ENCODE measurements around the gene NFATC2. TPM values are rescaled to one million over a fixed set of nuclear protein-coding genes. Genes with fewer than 3 reads are reported as not detected.

The NFATC2 gene
- total RNA-seq, 1 experiment from 2014 or later: 6.3 TPM

DNA sequence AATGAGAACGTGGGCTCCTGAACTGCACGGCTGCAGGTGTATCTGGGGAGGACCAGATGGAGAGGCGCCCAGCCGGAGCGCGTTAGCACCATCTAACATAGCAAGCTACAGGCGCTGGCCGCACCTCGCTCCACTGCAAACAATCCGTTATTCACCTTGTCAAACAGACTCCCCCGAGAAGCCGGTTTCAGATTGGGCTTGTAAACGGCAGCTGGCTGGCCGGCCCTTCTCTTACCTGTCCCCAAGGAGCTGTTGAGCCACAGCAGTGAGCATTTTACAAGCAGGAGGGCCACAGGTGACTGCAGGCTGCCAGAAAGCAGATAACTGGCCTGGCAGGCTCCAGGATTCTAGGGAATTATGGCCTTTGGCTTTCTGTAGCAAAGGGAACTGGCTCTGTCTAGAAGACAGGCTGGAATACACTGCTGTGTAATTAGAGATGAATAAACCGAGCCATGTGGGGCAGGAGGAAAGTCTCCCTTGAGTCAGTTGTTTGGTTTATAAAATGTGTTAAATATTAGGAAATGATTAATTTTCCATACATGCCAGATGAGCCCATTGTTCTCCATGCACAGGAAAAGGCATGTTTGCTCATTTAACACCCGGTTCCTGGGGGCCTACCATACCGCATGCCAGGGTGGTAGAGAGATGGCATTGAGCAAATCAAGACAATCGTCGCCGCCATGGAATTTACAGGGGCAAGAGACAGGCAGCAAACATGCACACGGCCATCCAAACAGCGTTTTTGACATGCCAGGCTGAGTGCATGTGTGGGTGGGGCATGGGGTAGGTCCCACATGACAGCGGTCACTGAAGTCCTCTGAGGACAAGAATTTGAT, 159.3 kb downstream of the NFATC2 start:
- TF ChIP-seq EZH2 (IDR thresholded peaks at IDR 0.05; ENCODE audit: low read depth): no peak
- TF ChIP-seq, protein P1, sequence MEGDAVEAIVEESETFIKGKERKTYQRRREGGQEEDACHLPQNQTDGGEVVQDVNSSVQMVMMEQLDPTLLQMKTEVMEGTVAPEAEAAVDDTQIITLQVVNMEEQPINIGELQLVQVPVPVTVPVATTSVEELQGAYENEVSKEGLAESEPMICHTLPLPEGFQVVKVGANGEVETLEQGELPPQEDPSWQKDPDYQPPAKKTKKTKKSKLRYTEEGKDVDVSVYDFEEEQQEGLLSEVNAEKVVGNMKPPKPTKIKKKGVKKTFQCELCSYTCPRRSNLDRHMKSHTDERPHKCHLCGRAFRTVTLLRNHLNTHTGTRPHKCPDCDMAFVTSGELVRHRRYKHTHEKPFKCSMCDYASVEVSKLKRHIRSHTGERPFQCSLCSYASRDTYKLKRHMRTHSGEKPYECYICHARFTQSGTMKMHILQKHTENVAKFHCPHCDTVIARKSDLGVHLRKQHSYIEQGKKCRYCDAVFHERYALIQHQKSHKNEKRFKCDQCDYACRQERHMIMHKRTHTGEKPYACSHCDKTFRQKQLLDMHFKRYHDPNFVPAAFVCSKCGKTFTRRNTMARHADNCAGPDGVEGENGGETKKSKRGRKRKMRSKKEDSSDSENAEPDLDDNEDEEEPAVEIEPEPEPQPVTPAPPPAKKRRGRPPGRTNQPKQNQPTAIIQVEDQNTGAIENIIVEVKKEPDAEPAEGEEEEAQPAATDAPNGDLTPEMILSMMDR (conservative IDR thresholded peaks at IDR 0.05): no peak
- DNase-seq: no peak
- no peak overlapping the region for H3K4me2 ChIP-seq

DNA sequence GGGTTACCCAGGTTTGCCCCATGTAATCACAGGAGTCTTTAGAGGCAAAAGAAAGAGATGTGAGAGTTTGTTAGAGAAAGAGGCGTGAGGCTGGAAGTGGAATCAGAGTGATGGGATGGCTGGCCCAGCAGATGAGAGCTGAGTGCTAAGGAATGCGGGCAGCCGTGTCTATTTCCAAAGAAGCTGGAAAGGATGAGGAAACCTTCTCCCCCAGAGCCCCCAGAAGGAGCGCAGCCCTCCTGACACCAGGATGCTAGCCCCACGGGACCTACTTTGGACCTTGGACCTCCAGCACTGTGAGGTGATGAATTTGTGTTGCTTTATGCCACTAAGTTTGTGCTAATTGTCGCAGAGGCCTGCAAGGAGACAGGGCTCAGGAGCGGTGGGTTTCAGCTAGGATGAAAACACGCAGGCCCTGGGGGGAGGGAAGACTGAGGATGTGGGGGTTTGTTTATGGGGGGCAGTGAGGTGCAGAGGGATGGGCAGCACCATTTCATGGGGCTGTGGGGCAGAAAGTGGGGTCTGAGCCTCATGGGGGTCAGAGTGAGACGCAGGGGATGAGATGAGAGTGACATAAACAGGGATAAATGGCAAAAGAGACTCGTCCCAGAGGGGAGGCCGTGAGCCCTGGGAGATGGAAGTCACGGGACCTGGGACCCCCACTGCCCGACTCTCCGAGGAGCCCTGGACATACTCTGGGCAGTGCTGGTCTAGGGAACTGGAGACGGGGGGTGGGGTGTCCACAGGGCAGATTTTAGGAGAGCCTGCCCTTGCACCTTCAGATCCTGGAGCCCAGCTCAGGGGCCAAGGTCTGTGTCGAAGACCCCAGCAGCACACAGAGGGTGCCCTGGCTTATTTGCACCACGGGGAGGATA, 160.2 kb downstream of the NFATC2 start:
- H3K4me3 ChIP-seq: no peak overlapping the region

More for the DNA sequence above, 159.3 kb downstream of the NFATC2 start:
- Histone ChIP-seq H3K27me3 (ENCODE audit: insufficient read depth, low read depth) (no peaks in the 10 kb centered on the region), H3K36me3 (ENCODE audit: low read depth) (no peaks in the 10 kb centered on the region), H3K79me2 (ENCODE audit: low read depth) (no peaks in the 10 kb centered on the region), H4K20me1 (ENCODE audit: insufficient read depth) (no peaks in the 10 kb centered on the region), H3K27ac (no peak overlapping the region), H3K9me3 (ENCODE audit: insufficient read depth, low read depth) (no peaks in the 10 kb centered on the region), H3K9me2 (ENCODE audit: insufficient read depth) (no peaks in the 10 kb centered on the region), H3F3A (ENCODE audit: insufficient read depth, low read depth) (no peaks in the 10 kb centered on the region), H3K4me3 (no peak overlapping the region), H3K4me1 (replicated peaks; ENCODE audit: insufficient read depth) (peaks cover 13% of the 10 kb centered on the region), H2AFZ (no peak overlapping the region)
- intact Hi-C loops (cut with micrococcal nuclease; ENCODE audit: unreplicated experiment): no loop called here
- BruUV-seq (replicated peaks): no TSS peak
- CTCF ChIA-PET: no interaction called here
- POLR2A ChIA-PET (ENCODE audit: unreplicated experiment): no interaction called here

DNA sequence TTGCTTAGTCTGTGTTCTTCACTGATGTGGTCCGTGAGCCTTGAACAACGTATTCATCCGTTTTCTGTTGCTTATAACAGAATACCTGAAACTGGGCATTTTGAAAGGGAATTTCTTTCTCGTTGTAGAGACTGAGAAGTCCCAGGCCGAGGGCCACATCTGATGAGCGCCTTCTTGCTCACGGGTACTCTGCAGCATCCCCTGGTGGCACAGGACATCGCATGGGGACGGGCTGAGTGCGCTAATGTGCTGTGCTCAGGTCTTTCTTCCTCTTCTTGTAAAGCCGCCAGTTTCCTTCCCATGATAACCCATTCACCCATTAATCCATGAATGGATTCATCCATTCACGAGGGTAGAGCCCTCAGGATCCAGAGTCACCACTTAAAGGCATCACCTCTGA, 161.0 kb downstream of the NFATC2 start:
- H3K27me3 ChIP-seq (ENCODE audit: insufficient read depth, low read depth): no peaks in the 10 kb centered on the region
- intact Hi-C loops (cut with micrococcal nuclease; ENCODE audit: unreplicated experiment): no loop called here
- H3K4me3 ChIP-seq: no peak overlapping the region
- no peaks in the 10 kb centered on the region for H4K20me1 ChIP-seq (ENCODE audit: insufficient read depth)
- H3K27ac ChIP-seq: no peak overlapping the region
- no peaks in the 10 kb centered on the region for H3K9me2 ChIP-seq (ENCODE audit: insufficient read depth)
- BruUV-seq (replicated peaks): no TSS peak
- TF ChIP-seq EZH2 (IDR thresholded peaks at IDR 0.05; ENCODE audit: low read depth): no peak
- TF ChIP-seq, protein P1 (conservative IDR thresholded peaks at IDR 0.05): no peak
- no peak overlapping the region for H2AFZ ChIP-seq
- no peak overlapping the region for H3K4me2 ChIP-seq
- no peaks in the 10 kb centered on the region for H3K36me3 ChIP-seq (ENCODE audit: low read depth)
- H3K9me3 ChIP-seq (ENCODE audit: insufficient read depth, low read depth): no peaks in the 10 kb centered on the region
- ChIA-PET POLR2A (ENCODE audit: unreplicated experiment) (no interaction called here), CTCF (no interaction called here)
- no peaks in the 10 kb centered on the region for H3F3A ChIP-seq (ENCODE audit: insufficient read depth, low read depth)
- DNase-seq: no peak
- no peaks in the 10 kb centered on the region for H3K79me2 ChIP-seq (ENCODE audit: low read depth)
- H3K4me1 ChIP-seq (replicated peaks; ENCODE audit: insufficient read depth): 0 out of 2 replicates have a peak, but pooled peaks cover 5% of the 10 kb centered on the region

More for the DNA sequence above, 160.2 kb downstream of the NFATC2 start:
- Histone ChIP-seq H3K36me3 (ENCODE audit: low read depth) (no peaks in the 10 kb centered on the region), H3K4me2 (no peak overlapping the region), H3F3A (ENCODE audit: insufficient read depth, low read depth) (no peaks in the 10 kb centered on the region), H3K9me3 (ENCODE audit: insufficient read depth, low read depth) (no peaks in the 10 kb centered on the region), H3K79me2 (ENCODE audit: low read depth) (no peaks in the 10 kb centered on the region), H3K4me1 (replicated peaks; ENCODE audit: insufficient read depth) (0 out of 2 replicates have a peak, but pooled peaks cover 5% of the 10 kb centered on the region), H3K27ac (no peak overlapping the region), H3K9me2 (ENCODE audit: insufficient read depth) (no peaks in the 10 kb centered on the region), H2AFZ (no peak overlapping the region), H3K27me3 (ENCODE audit: insufficient read depth, low read depth) (no peaks in the 10 kb centered on the region), H4K20me1 (ENCODE audit: insufficient read depth) (no peaks in the 10 kb centered on the region)
- POLR2A ChIA-PET (ENCODE audit: unreplicated experiment): no interaction called here
- no peak for DNase-seq
- intact Hi-C loops (cut with micrococcal nuclease; ENCODE audit: unreplicated experiment): no loop called here
- BruUV-seq (replicated peaks): no TSS peak
- TF ChIP-seq, protein P1 (conservative IDR thresholded peaks at IDR 0.05): no peak
- TF ChIP-seq EZH2 (IDR thresholded peaks at IDR 0.05; ENCODE audit: low read depth): no peak
- CTCF ChIA-PET: no interaction called here

All from PC-9 (cell line).